GM13977 (cell line): ENCODE measurements around the gene UBE2O.

Source experiments
- DNase-seq: peaks from one replicate; pipeline ENCODE4 v3.0.0; 2012; ENCODE audit warnings: low spot score
- CTCF ChIP-seq: IDR thresholded peaks from 2 replicates; pipeline ENCODE4 v1.5.1; 2012; ENCODE audit warnings: mild to moderate bottlenecking, control low read depth; ENCODE audit not compliant: insufficient read depth; ENCODE audit errors: extremely low read depth, missing control alignments
- in situ Hi-C: fragments of 300-500 bp; cut with MboI; formaldehyde crosslinking; loops from one replicate; pipeline ENCODE4 v1.12.0; 2022; ENCODE audit warnings: low sequenced_read_pairs, low pct_unique_long_range_greater_than_20kb, mixed read lengths, inconsistent platforms; ENCODE audit not compliant: unreplicated experiment

The UBE2O gene

GRCh38 chr17:76376318-76377133 lies 76.4 kb downstream of the UBE2O start:
- in situ Hi-C loops = no loop called here
- TF ChIP-seq CTCF = no peak
- no peak for DNase-seq

- in situ Hi-C loops = no loop called here
- DNase-seq = no peak
- no peak for TF ChIP-seq CTCF
Measured at GRCh38 chr17:76371656-76372628, 81.0 kb downstream of the UBE2O start.

GRCh38 chr17:76370261-76370993 lies 82.5 kb downstream of the UBE2O start:
- in situ Hi-C loops = no loop called here
- no peak for DNase-seq
- TF ChIP-seq CTCF = no peak

GRCh38 chr17:76369804-76370203 lies 83.1 kb downstream of the UBE2O start:
- no peak for TF ChIP-seq CTCF
- DNase-seq = no peak
- in situ Hi-C loops = no loop called here

- no peak for DNase-seq
- in situ Hi-C loops = no loop called here
- no peak for TF ChIP-seq CTCF
Measured at GRCh38 chr17:76369379-76369778, 83.6 kb downstream of the UBE2O start.

GRCh38 chr17:76368545-76368944 lies 84.4 kb downstream of the UBE2O start:
- in situ Hi-C loops = no loop called here
- DNase-seq = no peak

More at GRCh38 chr17:76368545-76368944, 84.4 kb downstream of the UBE2O start:
- TF ChIP-seq CTCF = no peak
